AG04450 (cell line): Measurements from ENCODE around the gene STAT4. TPM values are rescaled to one million over a fixed set of nuclear protein-coding genes. Genes with fewer than 3 reads are reported as not detected.

ENCODE experiments used
- CTCF ChIA-PET: fragments of 300-600, 350-600 bp; formaldehyde crosslinking; extraction: SDS; loops from one replicate; lab custom pipeline; 2022; ENCODE audit warnings: antibody characterized with exemption, inconsistent platforms; lab: Charles Lee
- POLR2A ChIA-PET: fragments of 350-600 bp; formaldehyde crosslinking; extraction: SDS; loops from one replicate; lab custom pipeline; 2021; ENCODE audit warnings: antibody characterized with exemption, inconsistent platforms; lab: Yijun Ruan, JAX
- DNase-seq: peaks from one replicate; pipeline ENCODE4 v3.0.0-alpha.2; 2011; ENCODE audit warnings: low read depth, low spot score
- H3K27ac ChIP-seq: one replicate; pipeline ENCODE4 v1.5.1; 2012; ENCODE audit warnings: low read depth, low read length, control low read depth
- H3K27me3 ChIP-seq: one replicate; pipeline ENCODE4 v1.6.0; 2012; ENCODE audit warnings: low read length; ENCODE audit not compliant: control insufficient read depth, insufficient read depth
- H3K4me3 ChIP-seq: 2 replicates; pipeline ENCODE4 v1.5.1; 2011; ENCODE audit warnings: mild to moderate bottlenecking, low read depth, low read length, control low read depth
- H3K9me3 ChIP-seq: 2 replicates; pipeline ENCODE4 v1.5.1; 2012; ENCODE audit warnings: low read length; ENCODE audit not compliant: control insufficient read depth, insufficient read depth
- polyA plus RNA-seq: library from polyadenylated mRNA; depleted of rRNA; stranded (reverse); fragments of >200 nt; gene quantifications from 2 replicates; pipeline ENCODE4 v1.2.3, GENCODE V29; 2011
- TF ChIP-seq, protein P1 (sequence below): IDR thresholded peaks from 2 replicates; pipeline ENCODE4 v1.5.1; 2011; ENCODE audit warnings: low read depth, low read length, control low read depth, inconsistent platforms

The STAT4 gene
- polyA plus RNA-seq, 1 experiment, result 1.3 TPM

DNA sequence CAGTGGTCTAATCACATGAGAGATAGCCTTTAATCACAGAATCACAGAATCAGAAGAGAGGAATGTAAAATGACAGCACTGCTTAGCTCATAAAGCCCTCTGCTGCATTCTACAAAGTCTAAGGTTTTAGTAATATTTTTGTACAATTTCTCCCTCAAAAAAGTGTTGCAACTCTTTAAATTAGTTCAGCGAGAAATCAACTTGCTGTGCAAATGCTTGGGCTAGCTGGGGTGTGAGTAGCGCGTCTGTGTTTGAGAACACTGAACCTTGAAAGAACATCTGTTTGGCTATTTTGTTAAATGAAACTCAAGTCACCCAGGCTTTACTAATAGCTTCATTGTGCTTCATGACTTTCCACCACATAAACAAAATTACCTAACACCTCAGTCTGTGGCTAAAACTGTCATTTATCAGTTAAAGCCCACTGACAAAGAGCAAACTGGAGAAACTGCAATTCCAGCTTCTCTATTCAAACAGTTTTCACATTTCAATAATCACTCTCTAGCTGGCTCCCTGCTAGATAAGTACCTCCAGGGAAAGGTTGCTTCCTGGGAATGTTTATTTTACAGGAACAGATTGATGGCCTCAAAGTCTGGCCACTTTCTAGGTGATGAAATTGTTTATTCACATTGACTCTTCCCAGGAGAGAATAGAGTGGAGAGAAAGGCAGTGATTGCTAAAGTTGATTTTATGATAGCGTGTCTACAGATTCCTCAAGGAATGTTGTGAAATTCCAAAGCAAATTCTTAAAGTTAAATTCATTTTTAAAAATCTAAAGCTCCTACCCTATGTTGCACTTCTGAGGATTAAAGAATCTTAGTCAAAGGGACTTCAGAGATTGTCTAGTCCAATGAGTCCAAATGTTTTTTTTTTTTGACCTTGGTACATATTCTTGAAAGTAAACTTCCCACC lies 100.8 kb downstream of the STAT4 start:
- ChIA-PET CTCF (interaction anchor here (0.6 to 6.5 kb wide), 11 partner anchors 9 to 489 kb away, joined by 3 to 251 read pairs (median 11); no protein-coding TSS in a partner anchor), POLR2A (interaction anchor here (0.6 to 2.3 kb wide), 9 partner anchors 27 to 195 kb away, joined by 3 to 18 read pairs (median 7); partner anchors contain the start of genes MYO1B and STAT1)
- H3K27me3 ChIP-seq, result no peaks in the 10 kb centered on the region

DNA sequence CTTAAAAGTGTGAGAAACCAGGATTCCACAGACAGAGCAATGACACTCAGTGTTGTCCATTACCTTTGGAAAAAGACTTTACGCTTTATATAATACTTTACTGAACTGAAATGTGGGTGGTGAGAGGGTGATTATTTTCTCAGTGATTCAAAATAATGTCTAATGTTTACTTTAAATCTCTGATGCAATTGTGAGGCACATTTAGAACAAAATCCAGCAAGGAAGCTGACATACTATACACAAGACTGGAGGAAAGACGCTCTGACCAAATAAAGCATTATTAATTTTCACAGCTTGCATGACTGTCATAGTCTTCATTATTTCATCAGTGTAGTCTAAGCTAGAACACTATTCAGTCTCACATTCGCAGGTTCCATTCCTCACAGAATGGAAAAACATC lies 102.7 kb downstream of the STAT4 start:
- peak; percentile 34 for DNase-seq
- peaks cover 3% of the 10 kb centered on the region; the same call in 1 of the 2 replicates for H3K9me3 ChIP-seq
- H3K4me3 ChIP-seq, result no peak overlapping the region
- H3K27me3 ChIP-seq, result no peaks in the 10 kb centered on the region
- H3K27ac ChIP-seq, result no peak overlapping the region
- TF ChIP-seq, protein P1, sequence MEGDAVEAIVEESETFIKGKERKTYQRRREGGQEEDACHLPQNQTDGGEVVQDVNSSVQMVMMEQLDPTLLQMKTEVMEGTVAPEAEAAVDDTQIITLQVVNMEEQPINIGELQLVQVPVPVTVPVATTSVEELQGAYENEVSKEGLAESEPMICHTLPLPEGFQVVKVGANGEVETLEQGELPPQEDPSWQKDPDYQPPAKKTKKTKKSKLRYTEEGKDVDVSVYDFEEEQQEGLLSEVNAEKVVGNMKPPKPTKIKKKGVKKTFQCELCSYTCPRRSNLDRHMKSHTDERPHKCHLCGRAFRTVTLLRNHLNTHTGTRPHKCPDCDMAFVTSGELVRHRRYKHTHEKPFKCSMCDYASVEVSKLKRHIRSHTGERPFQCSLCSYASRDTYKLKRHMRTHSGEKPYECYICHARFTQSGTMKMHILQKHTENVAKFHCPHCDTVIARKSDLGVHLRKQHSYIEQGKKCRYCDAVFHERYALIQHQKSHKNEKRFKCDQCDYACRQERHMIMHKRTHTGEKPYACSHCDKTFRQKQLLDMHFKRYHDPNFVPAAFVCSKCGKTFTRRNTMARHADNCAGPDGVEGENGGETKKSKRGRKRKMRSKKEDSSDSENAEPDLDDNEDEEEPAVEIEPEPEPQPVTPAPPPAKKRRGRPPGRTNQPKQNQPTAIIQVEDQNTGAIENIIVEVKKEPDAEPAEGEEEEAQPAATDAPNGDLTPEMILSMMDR, result no peak
- ChIA-PET POLR2A (interaction anchor here (0.6 to 1.3 kb wide), 4 partner anchors 27 to 464 kb away, joined by 3 to 6 read pairs (median 5); partner anchors contain the start of gene STAT1), CTCF (interaction anchor here (0.6 to 1.1 kb wide), 2 partner anchors 11 to 108 kb away, joined by 3 read pairs; no protein-coding TSS in a partner anchor)

More for the DNA sequence above, 100.8 kb downstream of the STAT4 start:
- peak; percentile 51 for DNase-seq
- peak overlapping the region; percentile 69 for H3K27ac ChIP-seq
- no peak overlapping the region for H3K4me3 ChIP-seq
- TF ChIP-seq, protein P1, result no peak
- H3K9me3 ChIP-seq, result no peaks in the 10 kb centered on the region

DNA sequence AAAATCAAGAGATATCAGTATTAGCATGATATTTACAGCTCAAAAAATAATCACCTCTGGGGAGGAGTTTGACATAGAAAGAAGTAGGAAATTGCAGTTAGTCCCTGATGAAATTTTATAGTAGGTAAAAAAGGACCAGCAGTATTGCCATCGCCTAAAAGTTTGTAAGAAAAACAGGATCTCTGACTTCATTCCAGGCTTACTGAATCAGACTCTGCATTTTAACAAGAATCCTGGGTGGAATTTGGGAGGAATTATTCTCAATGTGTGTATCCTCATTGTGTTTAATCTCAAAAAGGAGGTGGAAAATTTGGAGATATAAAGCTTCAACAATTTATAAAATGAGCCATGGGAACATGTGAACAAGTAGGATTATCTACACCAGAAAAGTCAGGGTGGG lies 105.7 kb downstream of the STAT4 start:
- Histone ChIP-seq H3K27me3 (no peaks in the 10 kb centered on the region), H3K27ac (no peak overlapping the region), H3K9me3 (peaks cover 3% of the 10 kb centered on the region; the same call in 1 of the 2 replicates), H3K4me3 (no peak overlapping the region)
- TF ChIP-seq, protein P1, result no peak
- DNase-seq, result no peak
- ChIA-PET POLR2A (no interaction called here), CTCF (interaction anchor here (1.2 kb wide), 1 partner anchor 110 kb away, joined by 3 read pairs; no protein-coding TSS in a partner anchor)

DNA sequence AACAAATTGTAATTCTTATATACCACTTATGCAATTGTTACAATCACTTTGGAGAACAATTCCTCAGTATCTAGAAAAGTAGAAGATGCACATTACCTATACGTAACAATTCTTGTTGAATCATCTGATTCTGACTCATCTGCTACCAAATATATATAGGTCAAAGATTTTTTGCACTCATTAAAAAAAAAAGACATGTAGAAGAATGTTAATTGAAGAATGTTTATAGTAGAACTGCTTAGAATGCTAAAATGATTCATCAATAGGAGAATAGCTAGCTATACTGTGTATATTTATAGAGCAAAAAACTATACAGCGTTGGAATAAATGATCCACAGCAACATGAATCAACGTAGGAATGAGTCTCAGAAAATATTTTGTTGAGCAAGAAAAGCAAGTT lies 107.4 kb downstream of the STAT4 start:
- DNase-seq, result no peak
- ChIA-PET POLR2A (no interaction called here), CTCF (no interaction called here)

More for the DNA sequence above, 107.4 kb downstream of the STAT4 start:
- no peak overlapping the region for H3K27ac ChIP-seq
- H3K27me3 ChIP-seq, result no peaks in the 10 kb centered on the region
- peaks cover 3% of the 10 kb centered on the region; the same call in 1 of the 2 replicates for H3K9me3 ChIP-seq
- TF ChIP-seq, protein P1, result no peak
- H3K4me3 ChIP-seq, result no peak overlapping the region
